ENCODE results near the gene GTSE1.

Gene GTSE1

DNA sequence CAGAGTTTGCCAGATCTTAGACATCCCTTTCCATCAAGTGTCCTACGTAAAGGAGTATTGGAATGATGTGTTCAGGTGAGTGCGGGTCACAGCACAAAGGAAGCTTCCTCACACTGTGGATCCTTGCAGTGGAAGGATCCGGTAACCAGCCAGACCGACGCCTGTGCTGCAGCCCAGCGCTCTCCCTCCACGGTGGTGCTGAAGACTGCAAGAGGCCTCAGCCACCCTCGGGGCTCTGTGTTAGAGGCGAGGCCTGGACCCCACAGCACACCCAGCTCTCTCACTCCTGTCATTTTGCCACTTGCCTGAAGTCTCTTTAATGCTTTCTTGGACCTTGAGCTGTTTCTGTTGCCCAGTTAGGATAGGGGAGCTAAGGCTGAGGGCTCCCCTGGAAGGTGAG is 41.2 kb downstream of the GTSE1 start:
- TF ChIP-seq, protein P1, sequence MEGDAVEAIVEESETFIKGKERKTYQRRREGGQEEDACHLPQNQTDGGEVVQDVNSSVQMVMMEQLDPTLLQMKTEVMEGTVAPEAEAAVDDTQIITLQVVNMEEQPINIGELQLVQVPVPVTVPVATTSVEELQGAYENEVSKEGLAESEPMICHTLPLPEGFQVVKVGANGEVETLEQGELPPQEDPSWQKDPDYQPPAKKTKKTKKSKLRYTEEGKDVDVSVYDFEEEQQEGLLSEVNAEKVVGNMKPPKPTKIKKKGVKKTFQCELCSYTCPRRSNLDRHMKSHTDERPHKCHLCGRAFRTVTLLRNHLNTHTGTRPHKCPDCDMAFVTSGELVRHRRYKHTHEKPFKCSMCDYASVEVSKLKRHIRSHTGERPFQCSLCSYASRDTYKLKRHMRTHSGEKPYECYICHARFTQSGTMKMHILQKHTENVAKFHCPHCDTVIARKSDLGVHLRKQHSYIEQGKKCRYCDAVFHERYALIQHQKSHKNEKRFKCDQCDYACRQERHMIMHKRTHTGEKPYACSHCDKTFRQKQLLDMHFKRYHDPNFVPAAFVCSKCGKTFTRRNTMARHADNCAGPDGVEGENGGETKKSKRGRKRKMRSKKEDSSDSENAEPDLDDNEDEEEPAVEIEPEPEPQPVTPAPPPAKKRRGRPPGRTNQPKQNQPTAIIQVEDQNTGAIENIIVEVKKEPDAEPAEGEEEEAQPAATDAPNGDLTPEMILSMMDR (IDR thresholded peaks at IDR 0.05; ENCODE audit: insufficient read depth, low read depth, low read length, missing control alignments): no peak
- no peak for DNase-seq (ENCODE audit: low read depth)
- no peak overlapping the region for H3K4me3 ChIP-seq (ENCODE audit: low read depth, low read length)

DNA sequence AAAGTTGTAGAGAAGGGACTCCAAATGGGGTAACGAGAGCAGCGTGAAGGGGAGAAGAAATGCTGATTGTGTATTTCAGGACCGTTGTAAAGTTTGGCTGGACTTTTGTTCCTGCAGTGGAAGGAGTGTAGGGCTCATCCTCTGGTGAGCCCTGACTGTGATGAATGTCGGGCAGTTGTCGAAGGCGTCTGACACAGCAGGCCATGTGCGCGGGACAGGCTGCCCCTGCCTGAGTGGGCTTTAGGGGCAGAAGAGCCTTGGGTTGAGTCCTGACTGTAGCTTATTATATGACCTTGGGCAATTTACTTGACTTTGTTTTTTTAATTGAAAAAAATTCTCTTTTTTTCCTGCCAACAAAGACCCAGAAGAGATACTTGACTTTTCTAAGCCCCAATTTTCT is 42.0 kb downstream of the GTSE1 start:
- TF ChIP-seq, protein P1 (IDR thresholded peaks at IDR 0.05; ENCODE audit: insufficient read depth, low read depth, low read length, missing control alignments): no peak
- DNase-seq (ENCODE audit: low read depth): no peak
- H3K4me3 ChIP-seq (ENCODE audit: low read depth, low read length): no peak overlapping the region

DNA sequence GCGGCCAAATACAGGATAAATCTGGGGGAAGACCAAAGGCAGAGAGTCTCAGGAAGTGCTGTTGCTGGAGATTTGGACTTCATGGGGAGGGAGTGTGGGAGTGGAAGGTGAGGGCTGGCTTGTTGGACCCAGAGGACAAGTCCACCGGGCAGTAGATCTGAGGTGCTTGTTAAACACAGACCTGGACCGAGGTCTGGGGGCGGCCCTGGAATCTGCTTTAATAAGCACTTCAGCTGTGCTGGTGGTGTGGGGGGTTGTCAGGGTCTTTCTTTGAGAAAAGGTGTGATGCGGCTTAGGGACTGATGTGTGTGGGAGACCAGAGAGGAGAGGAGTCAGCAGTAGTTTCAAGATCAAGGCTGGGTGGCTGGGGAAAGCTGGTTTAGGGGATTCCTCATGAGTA is 43.3 kb downstream of the GTSE1 start:
- H3K4me3 ChIP-seq (ENCODE audit: low read depth, low read length): no peak overlapping the region
- TF ChIP-seq, protein P1 (IDR thresholded peaks at IDR 0.05; ENCODE audit: insufficient read depth, low read depth, low read length, missing control alignments): no peak
- no peak for DNase-seq (ENCODE audit: low read depth)

DNA sequence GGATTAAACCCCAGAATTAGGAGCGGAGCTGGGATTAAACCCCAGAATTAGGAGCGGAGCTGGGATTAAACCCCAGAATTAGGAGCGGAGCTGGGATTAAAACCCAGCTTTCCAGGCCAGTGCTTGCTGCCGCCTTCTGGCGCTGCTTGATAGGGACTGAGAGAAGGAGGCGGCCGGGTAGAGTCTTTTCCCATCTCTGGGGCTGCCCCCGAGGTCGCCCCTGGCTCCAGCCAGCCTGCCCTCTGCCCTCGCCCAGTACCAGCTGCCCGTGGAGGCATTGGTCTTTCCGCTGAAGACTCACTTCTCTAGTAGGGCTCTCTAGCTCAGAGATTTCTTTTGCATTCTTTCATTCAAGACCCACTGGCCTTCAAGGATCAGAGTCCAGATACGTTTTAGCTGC is 44.0 kb downstream of the GTSE1 start:
- TF ChIP-seq, protein P1 (IDR thresholded peaks at IDR 0.05; ENCODE audit: insufficient read depth, low read depth, low read length, missing control alignments): no peak
- no peak for DNase-seq (ENCODE audit: low read depth)
- no peak overlapping the region for H3K4me3 ChIP-seq (ENCODE audit: low read depth, low read length)

DNA sequence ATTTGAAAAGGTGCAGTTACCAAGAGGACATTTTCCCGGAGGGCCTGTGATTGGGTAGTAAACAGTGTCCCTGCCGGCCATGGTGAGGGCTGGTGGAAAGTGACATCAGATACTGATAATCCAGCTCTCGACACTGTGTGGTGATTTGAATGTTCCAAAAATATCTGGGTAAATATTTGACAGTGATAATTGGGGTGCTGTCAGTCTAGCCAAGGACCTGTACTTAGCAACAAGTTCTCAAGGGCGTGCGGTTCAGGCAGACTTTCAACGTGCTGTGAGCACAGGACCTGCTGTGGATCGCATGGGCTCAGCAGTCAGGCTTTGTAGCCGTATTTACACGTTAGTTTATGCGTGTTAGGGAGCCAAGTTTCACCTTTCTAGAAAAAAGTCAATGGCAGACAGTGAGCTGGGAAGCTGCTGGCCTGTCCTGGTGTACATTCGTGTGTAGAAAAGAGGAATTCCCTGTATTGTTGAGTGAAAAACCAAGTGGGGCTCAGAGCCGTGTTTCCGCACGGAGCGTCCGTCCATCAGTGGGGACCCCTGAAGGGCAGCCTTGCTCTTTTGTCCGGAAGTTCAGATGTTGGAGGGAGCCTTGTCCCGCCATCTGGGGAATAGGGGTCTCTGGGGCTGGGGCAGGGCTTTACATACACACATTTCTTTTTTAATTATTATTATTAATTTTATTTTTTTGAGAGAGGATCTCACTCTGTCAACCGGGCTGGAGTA is 50.2 kb downstream of the GTSE1 start:
- no peak overlapping the region for H3K4me3 ChIP-seq (ENCODE audit: low read depth, low read length)
- no peak for DNase-seq (ENCODE audit: low read depth)
- TF ChIP-seq, protein P1 (IDR thresholded peaks at IDR 0.05; ENCODE audit: insufficient read depth, low read depth, low read length, missing control alignments): no peak

DNA sequence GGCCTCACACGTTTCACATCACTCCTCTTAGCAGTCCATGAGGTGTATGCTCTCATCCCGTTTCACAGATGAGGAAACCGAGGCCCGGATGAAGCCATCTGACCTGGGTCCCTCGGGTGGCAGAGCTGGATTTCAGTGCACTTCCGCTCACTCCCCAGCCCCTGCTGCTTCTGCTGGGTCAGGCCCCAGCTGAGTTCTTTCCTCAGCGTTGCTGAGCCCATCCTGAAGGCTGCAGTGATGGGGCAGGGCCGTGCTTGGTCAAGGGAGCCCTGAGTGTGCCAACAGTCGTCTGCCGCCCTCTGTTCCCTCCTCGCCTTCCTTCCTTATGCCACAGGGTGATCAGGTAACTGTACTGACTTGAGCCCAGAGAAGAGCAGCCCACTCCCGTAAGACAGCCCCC is 51.0 kb downstream of the GTSE1 start:
- DNase-seq (ENCODE audit: low read depth): no peak
- H3K4me3 ChIP-seq (ENCODE audit: low read depth, low read length): no peak overlapping the region
- TF ChIP-seq, protein P1 (IDR thresholded peaks at IDR 0.05; ENCODE audit: insufficient read depth, low read depth, low read length, missing control alignments): no peak
